Stimulated activated CD8-positive, alpha-beta memory T cell treated with anti-CD3 and anti-CD28 coated beads, Interleukin-4, amount 100 ng/mL, for 4 hours (primary cell): Measurements from ENCODE around the gene CAMK2D.

Experiments used
- DNase-seq, 2 donors: peaks; one replicate each; pipeline ENCODE4 v3.0.0-alpha.2; 2020; ENCODE audit warnings: low read depth in 2 of 2, low spot score in 1 of 2

The CAMK2D gene

GRCh38 chr4:113641025-113641431 lies 120.5 kb downstream of the CAMK2D start:
- no peak for DNase-seq

- no peak for DNase-seq
Observed at GRCh38 chr4:113639326-113639725, 122.2 kb downstream of the CAMK2D start.

GRCh38 chr4:113638562-113638832 lies 123.0 kb downstream of the CAMK2D start:
- DNase-seq, result no peak

- no peak for DNase-seq
Observed at GRCh38 chr4:113637823-113638561, 123.5 kb downstream of the CAMK2D start.

- no peak for DNase-seq
Observed at GRCh38 chr4:113637363-113637762, 124.2 kb downstream of the CAMK2D start.

- no peak for DNase-seq
Observed at GRCh38 chr4:113636877-113637276, 124.7 kb downstream of the CAMK2D start.

GRCh38 chr4:113636438-113636818 lies 125.1 kb downstream of the CAMK2D start:
- no peak for DNase-seq

- no peak for DNase-seq
Observed at GRCh38 chr4:113635739-113636437, 125.7 kb downstream of the CAMK2D start.

GRCh38 chr4:113634081-113634969 lies 127.2 kb downstream of the CAMK2D start:
- DNase-seq, result no peak

GRCh38 chr4:113633467-113633866 lies 128.1 kb downstream of the CAMK2D start:
- DNase-seq, result no peak

- DNase-seq, result no peak
Observed at GRCh38 chr4:113628711-113629110, 132.8 kb downstream of the CAMK2D start.

GRCh38 chr4:113627321-113627720 lies 134.2 kb downstream of the CAMK2D start:
- DNase-seq, result no peak

GRCh38 chr4:113625902-113626301 lies 135.6 kb downstream of the CAMK2D start:
- no peak for DNase-seq

GRCh38 chr4:113623274-113623894 lies 138.2 kb downstream of the CAMK2D start:
- no peak for DNase-seq

- DNase-seq, result no peak
Observed at GRCh38 chr4:113621633-113622032, 139.9 kb downstream of the CAMK2D start.

- DNase-seq, result no peak
Observed at GRCh38 chr4:113620032-113620431, 141.5 kb downstream of the CAMK2D start.

- no peak for DNase-seq
Observed at GRCh38 chr4:113619526-113619925, 142.0 kb downstream of the CAMK2D start.

GRCh38 chr4:113618205-113618604 lies 143.3 kb downstream of the CAMK2D start:
- no peak for DNase-seq

- no peak for DNase-seq
Observed at GRCh38 chr4:113617195-113617594, 144.3 kb downstream of the CAMK2D start.

- DNase-seq, result no peak
Observed at GRCh38 chr4:113616443-113616842, 145.1 kb downstream of the CAMK2D start.

GRCh38 chr4:113614414-113614813 lies 147.1 kb downstream of the CAMK2D start:
- DNase-seq, result no peak

- no peak for DNase-seq
Observed at GRCh38 chr4:113613503-113613902, 148.0 kb downstream of the CAMK2D start.
